ENCODE results near the gene LCAT.

Gene LCAT

DNA sequence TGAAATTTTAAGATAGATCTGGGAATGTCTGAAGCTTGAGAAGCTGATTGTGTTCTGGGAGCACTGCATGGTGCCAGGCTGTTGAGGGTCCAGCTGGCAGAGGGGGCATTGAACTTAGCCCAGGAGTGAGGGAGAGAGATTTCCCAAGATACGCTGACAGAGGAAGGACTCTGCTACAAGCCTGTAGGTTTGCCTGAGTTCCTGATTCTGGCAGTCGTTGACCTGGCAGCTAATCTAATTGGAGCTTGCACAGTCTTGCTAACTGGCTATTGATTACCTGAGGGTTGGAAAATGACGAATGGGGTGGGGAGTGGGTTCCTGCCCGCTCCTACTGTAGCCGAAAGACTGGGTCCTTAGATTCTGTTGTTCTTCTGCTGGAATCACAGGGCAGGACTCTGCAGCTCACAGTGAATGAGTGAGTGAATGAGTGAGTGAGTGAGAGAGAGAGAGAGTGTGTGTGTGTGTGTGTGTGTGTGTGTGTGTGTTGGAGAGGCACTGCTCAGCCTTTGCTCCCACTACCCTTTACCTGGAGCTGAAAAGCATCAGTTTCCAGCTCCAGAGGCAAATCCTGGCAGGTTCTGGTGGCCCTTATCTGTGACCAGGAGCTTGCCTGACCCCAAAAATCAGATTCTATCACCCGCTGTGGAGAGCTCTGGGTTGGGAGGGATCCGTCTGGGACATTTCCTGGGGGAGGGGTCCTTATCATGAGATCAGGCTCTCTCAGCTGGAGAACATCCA lies 29.0 kb downstream of the LCAT start:
- in situ Hi-C loops (cut with MboI; ENCODE audit: low sequenced_read_pairs): no loop called here

- in situ Hi-C loops (cut with MboI; ENCODE audit: low sequenced_read_pairs): no loop called here
Observed at GRCh38 chr16:67910158-67910557, 33.8 kb downstream of the LCAT start.

DNA sequence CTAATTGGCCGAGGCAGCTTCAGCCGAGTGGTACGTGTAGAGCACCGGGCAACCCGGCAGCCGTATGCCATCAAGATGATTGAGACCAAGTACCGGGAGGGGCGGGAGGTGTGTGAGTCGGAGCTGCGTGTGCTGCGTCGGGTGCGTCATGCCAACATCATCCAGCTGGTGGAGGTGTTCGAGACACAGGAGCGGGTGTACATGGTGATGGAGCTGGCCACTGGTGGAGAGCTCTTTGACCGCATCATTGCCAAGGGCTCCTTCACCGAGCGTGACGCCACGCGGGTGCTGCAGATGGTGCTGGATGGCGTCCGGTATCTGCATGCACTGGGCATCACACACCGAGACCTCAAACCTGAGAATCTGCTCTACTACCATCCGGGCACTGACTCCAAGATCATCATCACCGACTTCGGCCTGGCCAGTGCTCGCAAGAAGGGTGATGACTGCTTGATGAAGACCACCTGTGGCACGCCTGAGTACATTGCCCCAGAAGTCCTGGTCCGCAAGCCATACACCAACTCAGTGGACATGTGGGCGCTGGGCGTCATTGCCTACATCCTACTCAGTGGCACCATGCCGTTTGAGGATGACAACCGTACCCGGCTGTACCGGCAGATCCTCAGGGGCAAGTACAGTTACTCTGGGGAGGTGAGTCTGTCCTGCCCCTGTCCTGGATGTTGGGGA lies 34.7 kb downstream of the LCAT start:
- in situ Hi-C loops (cut with MboI; ENCODE audit: low sequenced_read_pairs): no loop called here

- in situ Hi-C loops (cut with MboI; ENCODE audit: low sequenced_read_pairs): no loop called here
Observed at GRCh38 chr16:67907397-67908180, 36.3 kb downstream of the LCAT start.

- in situ Hi-C loops (cut with MboI; ENCODE audit: low sequenced_read_pairs): no loop called here
Observed at GRCh38 chr16:67902831-67903230, 41.1 kb downstream of the LCAT start.

- in situ Hi-C loops (cut with MboI; ENCODE audit: low sequenced_read_pairs): no loop called here
Observed at GRCh38 chr16:67901734-67902133, 42.2 kb downstream of the LCAT start.

DNA sequence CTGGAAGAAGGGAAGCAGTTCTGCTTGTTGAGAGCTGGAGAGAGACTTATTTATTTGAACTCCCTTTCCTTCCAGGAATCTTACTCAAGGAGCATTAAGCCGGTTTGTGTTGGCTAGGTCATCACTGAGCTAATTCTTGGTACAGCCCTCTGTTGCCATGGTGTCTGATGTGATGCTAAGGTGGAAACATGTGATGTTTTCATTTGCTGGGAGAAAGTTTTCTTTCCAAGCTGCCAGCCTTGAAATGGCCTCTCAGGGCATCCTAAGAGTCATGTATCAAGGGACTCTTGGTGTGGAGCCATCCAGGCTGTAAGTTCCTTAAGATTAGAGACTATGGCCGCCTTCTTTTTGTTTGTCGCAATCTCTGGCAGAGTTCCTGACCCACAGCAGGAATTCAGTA lies 46.7 kb downstream of the LCAT start:
- in situ Hi-C loops (cut with MboI; ENCODE audit: low sequenced_read_pairs): no loop called here

GRCh38 chr16:67893743-67894399 lies 50.0 kb downstream of the LCAT start:
- in situ Hi-C loops (cut with MboI; ENCODE audit: low sequenced_read_pairs): no loop called here

- in situ Hi-C loops (cut with MboI; ENCODE audit: low sequenced_read_pairs): no loop called here
Observed at GRCh38 chr16:67892899-67893742, 50.8 kb downstream of the LCAT start, which contains the start of gene PSKH1. TSS of gene PSKH1 (plus strand) at chr16:67893254. CDS start at chr16:67908750, 15,496 bp downstream.

DNA sequence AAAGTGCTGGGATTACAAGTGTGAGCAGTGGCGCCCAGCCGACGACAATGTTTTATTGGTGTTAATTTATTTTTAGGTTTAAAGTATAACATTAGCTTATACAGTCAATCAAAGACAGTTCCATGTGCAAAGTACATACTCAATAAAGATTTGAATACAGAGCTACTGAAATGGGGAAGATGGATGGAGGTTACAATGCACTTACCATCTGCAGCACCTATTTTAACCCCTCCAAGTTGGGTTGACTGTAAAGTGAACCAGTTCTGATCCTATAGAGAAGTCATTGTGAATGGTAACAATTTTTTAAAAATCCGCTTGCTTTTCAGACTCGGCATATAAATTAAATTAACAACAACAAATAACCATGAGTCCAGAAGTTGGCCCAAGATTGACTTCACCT lies 51.5 kb downstream of the LCAT start:
- in situ Hi-C loops (cut with MboI; ENCODE audit: low sequenced_read_pairs): no loop called here

Data from hTERT RPE-1 (cell line).